HG03095 (cell line): ENCODE results near the gene BCAS4.
"Not testable (repeated sequence)": the region's sequence is repeated elsewhere in the genome, so short reads cannot be mapped to it uniquely, and the experiment has no call there.

Experiments used
- ATAC-seq: cut with Tn5 transposase; IDR thresholded peaks from one replicate; pipeline ENCODE4 v1.9.1; 2021; ENCODE audit warnings: moderate library complexity; ENCODE audit not compliant: unreplicated experiment

Gene BCAS4

GRCh38 chr20:50798650-50799049 is 3.8 kb downstream of the BCAS4 start:
- no peak for ATAC-seq

GRCh38 chr20:50799176-50799889 is 4.5 kb downstream of the BCAS4 start:
- no peak for ATAC-seq

GRCh38 chr20:50799890-50800550 is 5.2 kb downstream of the BCAS4 start:
- peak; percentile 50 for ATAC-seq

- ATAC-seq = not testable (repeated sequence)
These were observed 6.3 kb downstream of the BCAS4 start for GRCh38 chr20:50800986-50801746.

GRCh38 chr20:50801747-50802125 is 6.9 kb downstream of the BCAS4 start:
- ATAC-seq = no peak

GRCh38 chr20:50802289-50802688 is 7.4 kb downstream of the BCAS4 start:
- ATAC-seq = no peak

- ATAC-seq = no peak
These were observed 9.8 kb downstream of the BCAS4 start for GRCh38 chr20:50804437-50805348.

GRCh38 chr20:50805349-50805684 is 10.5 kb downstream of the BCAS4 start:
- no peak for ATAC-seq

GRCh38 chr20:50806126-50806768 is 11.4 kb downstream of the BCAS4 start:
- no peak for ATAC-seq

GRCh38 chr20:50810063-50810462 is 15.2 kb downstream of the BCAS4 start:
- no peak for ATAC-seq

GRCh38 chr20:50810842-50811241 is 16.0 kb downstream of the BCAS4 start:
- ATAC-seq = no peak

- ATAC-seq = no peak
These were observed 18.3 kb downstream of the BCAS4 start for GRCh38 chr20:50813101-50813643.

- ATAC-seq = no peak
These were observed 18.9 kb downstream of the BCAS4 start for GRCh38 chr20:50813801-50814200.

- ATAC-seq = no peak
These were observed 19.7 kb downstream of the BCAS4 start for GRCh38 chr20:50814438-50815161.

GRCh38 chr20:50815162-50815989 is 20.5 kb downstream of the BCAS4 start:
- ATAC-seq = peak; percentile 38

- no peak for ATAC-seq
These were observed 22.9 kb downstream of the BCAS4 start for GRCh38 chr20:50817776-50818172.

GRCh38 chr20:50819349-50819748 is 24.5 kb downstream of the BCAS4 start:
- peak; percentile 28 for ATAC-seq

- no peak for ATAC-seq
These were observed 25.8 kb downstream of the BCAS4 start for GRCh38 chr20:50820515-50821256.
